Measurements from ENCODE around the gene SLC25A38.

The SLC25A38 gene

GRCh38 chr3:39376959-39377634 is 6.1 kb upstream of the SLC25A38 start:
- DNase-seq (ENCODE audit: low spot score): no peak

DNA sequence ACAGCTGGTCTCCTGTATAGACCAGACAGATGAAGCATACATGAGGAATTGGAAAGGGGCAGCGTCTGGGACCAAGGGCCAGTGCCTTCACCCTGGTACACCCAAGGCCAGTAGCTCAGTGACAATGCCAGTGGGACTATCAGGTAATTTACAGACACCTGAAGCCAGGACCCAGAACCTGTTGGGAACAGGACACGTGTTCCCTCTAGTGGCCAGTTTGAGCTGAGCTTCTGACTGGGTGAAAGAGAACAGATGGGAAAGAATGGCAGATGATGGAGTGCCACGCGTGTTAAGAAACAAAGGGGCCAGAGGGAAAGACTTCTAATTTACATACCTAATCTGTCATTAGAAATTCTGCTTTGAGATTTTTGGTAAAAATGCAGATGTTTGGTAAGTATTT is 5.1 kb upstream of the SLC25A38 start:
- DNase-seq (ENCODE audit: low spot score): peak; percentile 59

GRCh38 chr3:39378957-39379777 is 4.0 kb upstream of the SLC25A38 start:
- DNase-seq (ENCODE audit: low spot score): no peak

- DNase-seq (ENCODE audit: low spot score): no peak
These were observed 3.4 kb upstream of the SLC25A38 start for GRCh38 chr3:39379778-39380155.

DNA sequence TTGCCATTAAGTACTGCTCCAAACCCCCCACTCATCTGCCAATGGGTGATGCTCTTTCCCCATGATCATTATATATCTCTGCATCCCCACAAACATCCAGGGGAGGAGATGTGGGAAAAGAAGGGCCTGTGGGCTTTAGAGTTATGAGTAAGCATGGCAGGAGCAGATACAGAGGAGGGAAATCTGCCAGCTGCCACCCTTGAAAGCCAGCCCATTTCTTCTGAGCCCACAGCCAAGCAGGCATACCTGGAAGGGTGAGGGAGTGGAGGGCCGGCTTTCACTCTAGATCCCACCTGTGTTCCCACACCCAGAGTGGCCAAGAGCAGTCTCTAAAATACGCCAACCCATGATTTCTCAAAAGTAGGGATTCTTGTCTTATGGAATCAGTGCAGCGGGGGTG is 1.7 kb upstream of the SLC25A38 start:
- no peak for DNase-seq (ENCODE audit: low spot score)

DNA sequence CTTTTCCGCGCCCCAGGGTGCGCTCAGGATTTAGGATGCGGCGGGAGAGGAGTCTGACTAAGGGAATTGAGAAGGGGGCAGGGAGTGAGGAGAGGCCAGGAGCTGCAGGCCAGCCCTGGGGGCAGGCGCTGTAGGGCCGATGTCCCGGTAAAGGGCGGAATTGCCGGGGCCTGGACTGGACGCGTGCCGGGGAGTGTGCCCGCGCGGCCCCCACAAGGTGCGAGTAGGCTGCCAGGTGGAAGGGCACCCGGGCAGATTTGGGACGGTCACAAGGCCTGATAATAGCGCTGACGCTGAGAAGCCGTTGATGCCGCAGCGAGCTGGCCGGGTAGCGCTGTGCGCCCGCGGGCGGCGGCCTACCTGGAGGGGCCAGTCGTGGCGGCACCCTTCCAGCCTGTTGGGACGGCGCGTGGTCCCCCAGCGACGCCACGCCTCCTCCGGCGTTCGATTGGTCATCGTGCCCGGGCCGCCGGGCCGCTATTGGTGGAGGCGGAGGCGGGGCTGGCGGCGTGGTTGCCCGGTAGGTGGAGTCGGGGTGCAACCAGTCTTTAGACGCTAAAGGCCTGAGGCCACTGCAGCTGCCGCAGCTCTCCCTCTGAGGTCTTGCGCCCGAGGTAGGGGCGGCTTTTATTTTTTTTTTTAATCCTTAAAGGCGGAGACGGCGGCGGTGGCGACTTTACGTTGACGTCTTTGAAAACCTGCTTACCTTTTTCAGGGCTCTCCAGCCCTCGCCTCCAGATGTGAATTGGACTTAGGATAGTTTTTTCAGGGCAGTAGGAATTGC is 903 bp downstream of the SLC25A38 start:
- peak; percentile 95 for DNase-seq (ENCODE audit: low spot score)

GRCh38 chr3:39384665-39385000 is 1.5 kb downstream of the SLC25A38 start:
- peak; percentile 49 for DNase-seq (ENCODE audit: low spot score)

GRCh38 chr3:39385456-39386090 is 2.4 kb downstream of the SLC25A38 start:
- DNase-seq (ENCODE audit: low spot score): no peak

DNA sequence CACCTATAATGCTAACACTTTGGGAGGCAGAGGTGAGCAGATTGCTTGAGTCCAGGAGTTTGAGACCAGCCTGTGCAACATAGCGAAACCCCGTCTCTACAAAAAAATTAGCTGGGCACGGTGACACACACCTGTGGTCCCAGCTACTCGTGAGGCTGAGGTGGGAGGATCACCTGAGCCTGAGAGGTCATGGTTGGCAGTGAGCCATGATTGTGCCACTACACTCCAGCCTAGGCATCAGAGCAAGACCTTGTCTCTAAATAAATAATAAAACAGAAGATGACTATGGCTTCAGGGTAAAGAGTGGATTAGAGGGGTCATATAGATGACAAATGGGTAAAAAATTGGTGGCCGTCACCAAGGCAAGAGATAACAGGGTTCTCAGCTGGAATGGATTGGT is 3.1 kb downstream of the SLC25A38 start:
- no peak for DNase-seq (ENCODE audit: low spot score)

- no peak for DNase-seq (ENCODE audit: low spot score)
These were observed 4.3 kb downstream of the SLC25A38 start for GRCh38 chr3:39387411-39387975.

DNA sequence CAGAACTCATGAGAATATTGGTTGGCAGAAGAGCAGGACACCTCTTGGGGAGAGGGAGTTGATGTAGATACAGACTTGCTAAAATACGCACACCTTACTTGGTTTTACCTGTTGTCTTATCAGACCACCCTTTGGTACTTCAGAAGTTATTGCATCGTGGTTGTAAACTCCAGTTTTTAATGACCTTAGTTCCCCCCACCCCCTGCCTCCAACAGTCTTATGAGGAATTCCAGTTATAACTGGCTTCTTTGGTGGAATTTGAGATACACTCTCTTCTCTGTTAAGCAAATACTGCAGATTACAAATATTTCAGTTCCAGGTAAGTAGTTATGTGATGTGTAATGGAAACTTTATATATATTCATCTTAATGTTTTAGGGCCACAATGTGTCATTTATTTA is 5.0 kb downstream of the SLC25A38 start:
- no peak for DNase-seq (ENCODE audit: low spot score)

- DNase-seq (ENCODE audit: low spot score): no peak
These were observed 5.6 kb downstream of the SLC25A38 start for GRCh38 chr3:39388741-39389248.

- DNase-seq (ENCODE audit: low spot score): no peak
These were observed 7.0 kb downstream of the SLC25A38 start for GRCh38 chr3:39390181-39390580.

DNA sequence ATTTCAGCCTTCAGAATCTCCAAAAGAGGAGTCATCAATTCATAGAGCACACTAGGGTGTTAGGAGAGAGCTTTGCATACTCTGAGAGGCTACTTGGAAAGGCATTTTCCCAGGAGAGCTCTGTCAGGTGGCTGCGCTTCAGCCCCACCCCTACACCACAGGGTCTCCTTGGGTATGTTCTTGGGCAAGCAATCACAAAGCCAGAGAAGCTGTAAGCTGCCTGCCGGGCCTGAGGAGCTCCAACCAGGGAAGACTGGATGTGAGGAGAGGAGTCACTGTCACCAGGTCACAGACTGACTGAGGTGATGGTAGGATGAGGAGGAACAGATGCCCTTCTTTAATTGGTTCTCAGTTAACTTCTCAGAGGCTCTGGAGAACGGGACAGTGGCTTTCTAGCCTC is 13.5 kb downstream of the SLC25A38 start:
- DNase-seq (ENCODE audit: low spot score): no peak

- DNase-seq (ENCODE audit: low spot score): no peak
These were observed 15.5 kb downstream of the SLC25A38 start for GRCh38 chr3:39398700-39399099.

DNA sequence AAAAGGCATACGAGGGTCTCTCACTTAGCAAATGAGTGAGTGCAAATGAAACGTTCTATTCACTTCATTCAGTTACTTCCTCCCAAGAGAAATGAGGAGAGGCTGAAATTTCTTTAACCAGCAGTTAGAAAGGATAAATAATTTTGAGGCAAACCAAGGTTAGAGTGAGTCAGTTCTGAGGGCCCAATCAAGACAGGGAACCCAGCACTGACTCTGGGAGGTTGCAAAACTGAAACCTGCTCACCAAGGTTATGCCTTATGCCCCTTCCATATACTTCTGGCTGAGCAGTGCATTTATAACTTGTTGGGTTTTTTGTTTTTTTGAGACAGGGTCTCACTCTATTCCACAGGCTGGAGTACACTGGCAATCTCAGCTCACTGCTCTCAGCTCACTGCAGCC is 18.8 kb downstream of the SLC25A38 start:
- DNase-seq (ENCODE audit: low spot score): no peak

DNA sequence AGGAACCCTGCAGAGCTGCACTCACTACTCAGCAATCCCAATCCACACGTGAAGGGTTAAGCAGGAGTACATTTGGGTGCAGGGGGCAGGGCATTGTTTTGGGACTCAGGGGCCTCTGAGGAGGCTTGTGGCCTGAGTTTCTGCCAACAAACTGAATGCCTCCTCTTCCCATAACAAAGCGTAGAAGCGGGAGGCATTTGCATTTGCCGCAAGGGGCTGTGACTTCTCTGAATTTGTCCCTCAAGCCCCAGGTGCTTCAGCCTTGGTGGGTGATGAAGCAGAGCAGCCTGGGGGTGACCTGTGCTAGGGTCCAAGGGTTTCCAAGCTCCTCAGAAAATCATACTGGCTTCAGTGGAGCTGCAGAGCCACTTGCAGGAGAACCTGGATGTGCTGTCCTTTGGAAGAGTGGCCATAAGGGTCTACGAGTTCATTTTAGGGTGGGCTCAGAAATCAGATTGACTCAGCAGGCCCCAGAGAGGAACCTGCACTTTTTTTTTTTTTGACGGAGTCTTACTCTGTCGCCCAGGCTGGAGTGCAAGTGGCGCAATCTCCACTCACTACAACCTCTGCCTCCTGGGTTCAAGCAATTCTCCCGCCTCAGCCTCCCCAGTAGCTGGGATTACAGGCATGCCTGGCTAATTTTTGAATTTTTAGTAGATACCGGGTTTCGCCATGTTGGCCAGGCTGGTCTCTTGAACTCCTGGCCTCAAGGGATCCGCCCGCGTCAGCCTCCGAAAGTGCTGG is 21.9 kb downstream of the SLC25A38 start:
- no peak for DNase-seq (ENCODE audit: low spot score)

DNA sequence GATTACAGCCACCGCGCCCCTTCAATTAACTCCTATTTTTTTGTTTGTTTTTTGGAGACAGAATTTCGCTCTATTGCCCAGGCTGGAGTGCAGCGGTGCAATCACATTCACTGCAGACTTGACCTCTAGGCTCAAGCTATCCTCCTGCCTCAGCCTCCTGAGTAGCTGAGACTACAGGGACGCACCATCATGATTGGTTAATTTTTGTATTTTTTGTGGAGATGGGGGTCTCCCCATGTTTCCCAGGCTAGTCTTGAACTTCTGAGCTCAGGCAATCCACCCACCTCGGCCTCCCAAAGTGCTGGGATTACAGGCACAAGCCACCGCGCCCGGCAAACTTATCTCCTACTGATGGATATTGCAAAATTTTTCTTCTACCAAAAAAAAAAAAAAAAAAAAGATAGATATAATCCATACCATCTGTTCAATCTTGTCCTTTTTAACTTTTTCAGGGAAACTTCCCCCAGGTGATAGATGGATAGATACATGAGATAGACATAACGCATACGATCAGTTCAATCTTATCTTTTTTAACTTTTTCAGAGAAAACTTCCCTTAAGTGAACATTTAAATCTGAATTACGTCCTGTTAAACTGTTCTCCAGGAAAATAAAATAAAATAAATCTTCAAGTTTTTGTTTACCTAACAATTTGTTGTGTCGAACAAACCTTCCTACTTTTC is 22.7 kb downstream of the SLC25A38 start:
- no peak for DNase-seq (ENCODE audit: low spot score)

DNA sequence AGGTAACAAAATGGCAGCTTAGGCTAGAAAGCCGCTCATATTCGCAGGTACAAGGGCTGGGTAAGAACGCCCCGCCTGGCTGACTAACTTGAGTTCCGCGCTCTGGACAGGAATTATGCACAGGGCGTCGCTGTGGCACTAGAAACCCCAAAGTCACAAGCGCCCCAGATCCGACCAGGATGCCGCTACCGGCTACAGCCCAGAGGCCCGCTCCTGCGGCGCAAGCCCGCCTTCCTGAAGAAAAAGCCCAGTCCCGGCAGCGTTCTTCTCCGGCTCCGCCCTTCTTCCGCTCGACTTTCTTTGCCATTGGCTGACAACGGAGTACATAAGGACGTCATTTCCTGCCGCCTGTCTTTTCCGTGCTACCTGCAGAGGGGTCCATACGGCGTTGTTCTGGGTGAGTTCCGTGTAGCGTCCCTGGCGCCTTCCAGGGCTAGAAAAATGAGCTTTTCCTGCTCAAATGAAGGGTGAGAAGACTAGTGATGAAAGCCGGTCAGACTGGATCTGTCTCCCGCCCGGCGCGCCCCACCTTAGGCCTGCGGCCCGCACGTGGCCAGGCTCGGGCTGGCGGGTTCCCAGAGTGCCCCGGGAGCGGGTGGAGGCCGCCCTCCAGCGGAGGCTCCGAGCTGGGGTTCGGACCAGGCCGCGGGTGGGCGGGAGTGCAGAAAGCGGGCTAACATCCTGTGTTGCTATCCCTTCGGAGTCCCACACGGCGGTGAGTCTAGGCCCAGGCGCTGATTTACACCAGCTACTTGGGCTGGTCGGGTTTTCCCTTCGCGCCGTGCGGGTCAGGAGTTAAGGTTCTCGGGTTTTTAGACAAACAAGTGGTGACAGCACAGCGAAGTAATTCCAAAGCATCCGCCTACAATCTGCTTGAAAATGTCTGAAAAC is 23.4 kb downstream of the SLC25A38 start, which contains the start of gene RPSA:
Gene RPSA, plus strand, starts transcription at position 353 of the 891 bp plus-strand sequence. CDS start 934 bp downstream, outside the sequence.
- peak; percentile 99 for DNase-seq (ENCODE audit: low spot score)

Measured in kidney tubule cell (primary cell).